Activated CD4-positive, alpha-beta T cell treated with anti-CD3 and anti-CD28 coated beads, Interleukin-10, Interleukin-2, amounts not matched to agents 100 ng/mL and 50 ng/mL, durations not matched to agents 16 hours and 8 hours (primary cell): Measurements from ENCODE around the gene SNAPIN.

Source experiments
- DNase-seq: peaks from one replicate; pipeline ENCODE4 v3.0.0-alpha.2; 2020

SNAPIN gene

GRCh38 chr1:153658400-153659174 lies at the start of gene SNAPIN:
TSS of gene SNAPIN (plus strand) at chr1:153658703. CDS start at chr1:153658744, 41 bp downstream.
- peak; percentile 93 for DNase-seq

- no peak for DNase-seq
Measured at GRCh38 chr1:153608742-153609584, 49.5 kb upstream of the SNAPIN start.

GRCh38 chr1:153609585-153609907 lies 49.0 kb upstream of the SNAPIN start:
- no peak for DNase-seq

- DNase-seq = no peak
Measured at GRCh38 chr1:153610334-153610733, 48.2 kb upstream of the SNAPIN start.

GRCh38 chr1:153610811-153611301 lies 47.6 kb upstream of the SNAPIN start:
- no peak for DNase-seq

- DNase-seq = no peak
Measured at GRCh38 chr1:153611356-153611755, 47.1 kb upstream of the SNAPIN start.

GRCh38 chr1:153612111-153612754 lies 46.3 kb upstream of the SNAPIN start:
- DNase-seq = no peak

GRCh38 chr1:153612755-153613331 lies 45.7 kb upstream of the SNAPIN start, which contains the start of gene S100A16:
TSS of gene S100A16 (minus strand) at chr1:153613137. CDS start at chr1:153608151, 4,986 bp downstream.
- DNase-seq = no peak

GRCh38 chr1:153613406-153613805 lies 45.1 kb upstream of the SNAPIN start:
- DNase-seq = no peak

- DNase-seq = no peak
Measured at GRCh38 chr1:153614189-153614900, 44.2 kb upstream of the SNAPIN start.

- no peak for DNase-seq
Measured at GRCh38 chr1:153614906-153615305, 43.6 kb upstream of the SNAPIN start.

GRCh38 chr1:153615406-153615805 lies 43.1 kb upstream of the SNAPIN start:
- no peak for DNase-seq

- DNase-seq = no peak
Measured at GRCh38 chr1:153616144-153616916, 42.2 kb upstream of the SNAPIN start, which contains the start of gene S100A14. TSS of gene S100A14 (minus strand) at chr1:153616325. CDS start at chr1:153615858, 467 bp downstream.

- no peak for DNase-seq
Measured at GRCh38 chr1:153616917-153617311, 41.6 kb upstream of the SNAPIN start.

- DNase-seq = peak; percentile 87
Measured at GRCh38 chr1:153617663-153618062, 40.8 kb upstream of the SNAPIN start.

GRCh38 chr1:153619171-153619570 lies 39.3 kb upstream of the SNAPIN start:
- DNase-seq = no peak

- DNase-seq = no peak
Measured at GRCh38 chr1:153623101-153623500, 35.4 kb upstream of the SNAPIN start.

- DNase-seq = no peak
Measured at GRCh38 chr1:153624965-153625611, 33.4 kb upstream of the SNAPIN start.

- DNase-seq = no peak
Measured at GRCh38 chr1:153626477-153626903, 32.0 kb upstream of the SNAPIN start.

- peak; percentile 35 for DNase-seq
Measured at GRCh38 chr1:153626904-153627714, 31.4 kb upstream of the SNAPIN start, which contains the start of gene S100A13. TSS of gene S100A13 (minus strand) at chr1:153627505. CDS start at chr1:153626472, 1,033 bp downstream.
